Measurements from ENCODE around the gene EHBP1L1. TPM values are rescaled to one million over a fixed set of nuclear protein-coding genes. Genes with fewer than 3 reads are reported as not detected.

The EHBP1L1 gene
- total and polyA plus RNA-seq, 4 donors: 1.1 to 120 (median 10.0) TPM

DNA sequence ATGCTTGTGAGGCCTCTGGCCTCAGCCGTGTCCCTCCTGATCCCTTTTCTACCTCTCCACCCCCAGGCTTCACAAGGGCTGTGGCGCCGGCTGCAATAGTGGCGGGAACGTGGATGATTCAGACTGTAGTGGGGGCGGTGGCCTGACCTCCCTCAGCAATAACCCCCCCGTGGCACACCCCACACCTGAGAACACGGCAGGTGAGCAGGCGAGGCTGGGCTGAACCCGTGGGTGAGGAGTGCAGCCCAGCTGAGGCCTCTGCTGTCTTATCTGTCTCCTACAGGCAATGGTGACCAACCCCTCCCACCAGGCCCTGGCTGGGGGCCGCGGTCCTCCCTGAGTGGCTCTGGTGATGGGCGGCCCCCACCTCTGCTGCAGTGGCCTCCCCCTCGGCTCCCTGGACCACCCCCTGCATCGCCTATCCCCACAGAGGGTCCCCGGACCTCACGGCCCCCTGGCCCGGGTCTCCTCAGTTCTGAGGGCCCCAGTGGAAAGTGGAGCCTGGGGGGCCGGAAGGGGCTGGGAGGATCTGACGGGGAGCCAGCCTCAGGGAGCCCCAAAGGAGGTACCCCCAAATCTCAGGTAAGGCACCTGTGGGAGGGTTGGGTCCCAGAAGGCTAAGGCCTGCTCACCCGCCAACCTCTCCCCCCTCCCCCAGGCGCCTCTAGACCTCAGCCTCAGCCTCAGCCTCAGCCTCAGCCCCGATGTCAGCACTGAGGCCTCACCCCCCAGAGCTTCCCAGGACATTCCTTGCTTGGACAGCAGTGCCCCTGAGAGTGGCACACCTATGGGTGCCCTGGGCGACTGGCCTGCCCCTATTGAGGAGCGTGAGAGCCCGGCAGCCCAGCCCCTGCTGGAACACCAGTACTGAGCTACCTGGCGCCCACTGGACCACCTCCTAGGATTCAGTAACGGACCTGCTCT is 60.5 kb downstream of the EHBP1L1 start:
- DNase-seq (ENCODE audit: low spot score): peak; percentile 82
- peaks cover 4 to 27% (median 15%) of the 10 kb centered on the region in 4 donors for H3K36me3 ChIP-seq (ENCODE audit: control insufficient read depth in 4 of 4, insufficient read depth in 3 of 4, low read depth in 1 of 4, low read length in 3 of 4)
- no peaks in the 10 kb centered on the region for H3K27me3 ChIP-seq (ENCODE audit: control insufficient read depth in 4 of 4, insufficient read depth in 4 of 4, low read length in 3 of 4)
- peak overlapping the region in 1 of 2 donors; percentile 29 for H3K9ac ChIP-seq (ENCODE audit: low read depth in 1 of 2, low read length in 2 of 2)
- H3K27ac ChIP-seq (ENCODE audit: low read depth in 1 of 2, low read length in 2 of 2): no peak overlapping the region
- WGBS: 96% methylated on average over 28 of the region's 28 CpGs
- TF ChIP-seq HNF4G (IDR thresholded peaks at IDR 0.05) (no peak), RAD21 (IDR thresholded peaks at IDR 0.05) (no peak), HNF4A (conservative IDR thresholded peaks at IDR 0.05) (no peak)
- TF ChIP-seq, protein P1, sequence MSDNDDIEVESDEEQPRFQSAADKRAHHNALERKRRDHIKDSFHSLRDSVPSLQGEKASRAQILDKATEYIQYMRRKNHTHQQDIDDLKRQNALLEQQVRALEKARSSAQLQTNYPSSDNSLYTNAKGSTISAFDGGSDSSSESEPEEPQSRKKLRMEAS (IDR thresholded peaks at IDR 0.05): no peak
- H3K4me1 ChIP-seq (ENCODE audit: control insufficient read depth in 4 of 4, insufficient read depth in 4 of 4, low read length in 3 of 4): peaks cover 3 to 53% (median 35%) of the 10 kb centered on the region in 4 donors
- no peaks in the 10 kb centered on the region for H3K9me3 ChIP-seq (ENCODE audit: control insufficient read depth in 4 of 4, low read length in 3 of 4)
- H3K4me3 ChIP-seq (ENCODE audit: low read depth in 1 of 3, low read length in 3 of 3): no peak overlapping the region

DNA sequence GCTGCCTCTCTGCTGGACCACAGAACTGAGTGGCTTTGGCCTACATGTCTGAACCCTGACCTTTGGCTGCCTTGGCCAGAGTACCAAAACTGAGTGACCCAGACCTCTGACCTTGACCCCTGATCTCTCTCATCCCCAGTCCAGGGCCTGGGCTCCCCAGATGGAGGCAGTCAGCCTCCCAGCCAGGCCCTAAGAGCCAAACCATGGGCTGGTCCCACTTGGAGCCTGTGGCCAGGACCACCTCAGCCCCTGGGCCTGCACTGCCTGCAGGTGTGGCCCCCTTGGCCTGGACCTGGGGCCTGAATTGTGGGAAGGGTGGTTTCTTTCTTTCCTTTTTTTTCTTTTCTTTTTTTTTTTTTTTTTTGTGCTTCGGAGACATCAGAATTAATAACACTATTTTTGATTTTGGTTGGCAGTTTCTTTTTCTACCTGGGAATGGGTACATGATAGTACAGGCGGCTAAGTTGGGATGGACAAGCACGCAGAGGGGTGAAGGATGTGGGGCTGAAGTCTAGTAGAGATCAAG is 61.2 kb downstream of the EHBP1L1 start:
- H3K27me3 ChIP-seq (ENCODE audit: control insufficient read depth in 4 of 4, insufficient read depth in 4 of 4, low read length in 3 of 4): no peaks in the 10 kb centered on the region
- peaks cover 4 to 22% (median 15%) of the 10 kb centered on the region in 4 donors for H3K36me3 ChIP-seq (ENCODE audit: control insufficient read depth in 4 of 4, insufficient read depth in 3 of 4, low read depth in 1 of 4, low read length in 3 of 4)
- peaks cover 3 to 56% (median 36%) of the 10 kb centered on the region in 4 donors for H3K4me1 ChIP-seq (ENCODE audit: control insufficient read depth in 4 of 4, insufficient read depth in 4 of 4, low read length in 3 of 4)
- H3K9ac ChIP-seq (ENCODE audit: low read depth in 1 of 2, low read length in 2 of 2): peak overlapping the region in 1 of 2 donors; percentile 29
- no peak for TF ChIP-seq ZBTB33 (IDR thresholded peaks at IDR 0.05)
- TF ChIP-seq EGR1 (IDR thresholded peaks at IDR 0.05; ENCODE audit: low read depth in 2 of 2): no peak
- no peak for TF ChIP-seq TAF1 (conservative IDR thresholded peaks at IDR 0.05)
- peak; percentile 78 to 90 for TF ChIP-seq HNF4A (conservative IDR thresholded peaks at IDR 0.05)
- TF ChIP-seq HNF4G (IDR thresholded peaks at IDR 0.05): peak; percentile 19
- no peak for TF ChIP-seq FOXA1 (IDR thresholded peaks at IDR 0.05)
- no peak for TF ChIP-seq SP1 (IDR thresholded peaks at IDR 0.05)
- no peak for TF ChIP-seq ATF3 (IDR thresholded peaks at IDR 0.05)
- TF ChIP-seq RXRA (IDR thresholded peaks at IDR 0.05): peak; percentile 52 to 70
- TF ChIP-seq NR2F2 (IDR thresholded peaks at IDR 0.05): peak; percentile 96
- TF ChIP-seq GABPA (IDR thresholded peaks at IDR 0.05 in 1 of 2, conservative IDR thresholded peaks at IDR 0.05 in 1 of 2): no peak
- no peak for TF ChIP-seq YY1 (IDR thresholded peaks at IDR 0.05)
- TF ChIP-seq JUND (IDR thresholded peaks at IDR 0.05): no peak
- H3K27ac ChIP-seq (ENCODE audit: low read depth in 1 of 2, low read length in 2 of 2): peak overlapping the region in 1 of 2 donors; percentile 94
- WGBS: 95% methylated on average over 3 of the region's 3 CpGs
- no peak overlapping the region for H3K4me3 ChIP-seq (ENCODE audit: low read depth in 1 of 3, low read length in 3 of 3)
- DNase-seq (ENCODE audit: low spot score): no peak
- no peaks in the 10 kb centered on the region for H3K9me3 ChIP-seq (ENCODE audit: control insufficient read depth in 4 of 4, low read length in 3 of 4)

Data from liver (tissue), 9 donors.